ENCODE results near the gene SLC35B4.

SLC35B4 gene

DNA sequence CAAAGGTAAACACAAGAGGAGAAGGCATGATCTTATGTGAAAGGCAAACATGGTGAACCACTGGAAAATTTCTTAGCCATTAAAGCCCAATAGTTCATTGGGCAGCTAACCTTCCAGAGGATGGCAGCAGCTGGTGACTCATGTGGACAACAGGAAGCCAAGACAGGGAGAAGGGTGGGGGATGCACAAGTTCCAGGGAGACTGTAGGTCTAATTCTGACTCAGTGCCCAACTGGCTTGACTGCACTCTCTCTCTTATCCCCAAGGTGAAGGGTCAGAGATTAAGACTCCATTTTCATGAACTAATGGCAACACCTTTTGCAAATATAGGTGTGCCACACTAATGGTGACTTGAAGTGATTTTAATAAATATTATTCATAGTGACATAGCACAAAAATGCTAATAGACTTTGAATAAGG is 47.9 kb upstream of the SLC35B4 start:
- Histone ChIP-seq H3K9me3 (ENCODE audit: insufficient read depth, low read length) (no peaks in the 10 kb centered on the region), H2AFZ (ENCODE audit: low read depth, low read length) (no peak overlapping the region), H3K4me1 (ENCODE audit: low read length) (no peaks in the 10 kb centered on the region), H3K4me2 (ENCODE audit: low read length) (no peak overlapping the region), H3K36me3 (replicated peaks; ENCODE audit: low read depth, low read length) (no peaks in the 10 kb centered on the region), H3K9ac (ENCODE audit: low read length) (no peak overlapping the region), H3K79me2 (ENCODE audit: low read length) (no peaks in the 10 kb centered on the region), H3K27me3 (ENCODE audit: low read depth, low read length) (peaks cover 14% of the 10 kb centered on the region), H4K20me1 (ENCODE audit: insufficient read depth, low read length) (no peaks in the 10 kb centered on the region), H3K27ac (ENCODE audit: low read length) (no peak overlapping the region), H3K4me3 (ENCODE audit: low read length) (no peak overlapping the region)
- TF ChIP-seq, protein P1, sequence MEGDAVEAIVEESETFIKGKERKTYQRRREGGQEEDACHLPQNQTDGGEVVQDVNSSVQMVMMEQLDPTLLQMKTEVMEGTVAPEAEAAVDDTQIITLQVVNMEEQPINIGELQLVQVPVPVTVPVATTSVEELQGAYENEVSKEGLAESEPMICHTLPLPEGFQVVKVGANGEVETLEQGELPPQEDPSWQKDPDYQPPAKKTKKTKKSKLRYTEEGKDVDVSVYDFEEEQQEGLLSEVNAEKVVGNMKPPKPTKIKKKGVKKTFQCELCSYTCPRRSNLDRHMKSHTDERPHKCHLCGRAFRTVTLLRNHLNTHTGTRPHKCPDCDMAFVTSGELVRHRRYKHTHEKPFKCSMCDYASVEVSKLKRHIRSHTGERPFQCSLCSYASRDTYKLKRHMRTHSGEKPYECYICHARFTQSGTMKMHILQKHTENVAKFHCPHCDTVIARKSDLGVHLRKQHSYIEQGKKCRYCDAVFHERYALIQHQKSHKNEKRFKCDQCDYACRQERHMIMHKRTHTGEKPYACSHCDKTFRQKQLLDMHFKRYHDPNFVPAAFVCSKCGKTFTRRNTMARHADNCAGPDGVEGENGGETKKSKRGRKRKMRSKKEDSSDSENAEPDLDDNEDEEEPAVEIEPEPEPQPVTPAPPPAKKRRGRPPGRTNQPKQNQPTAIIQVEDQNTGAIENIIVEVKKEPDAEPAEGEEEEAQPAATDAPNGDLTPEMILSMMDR (IDR thresholded peaks at IDR 0.05; ENCODE audit: low read depth, low read length): no peak
- TF ChIP-seq EZH2phosphoT487 (IDR thresholded peaks at IDR 0.05; ENCODE audit: low read depth): no peak

DNA sequence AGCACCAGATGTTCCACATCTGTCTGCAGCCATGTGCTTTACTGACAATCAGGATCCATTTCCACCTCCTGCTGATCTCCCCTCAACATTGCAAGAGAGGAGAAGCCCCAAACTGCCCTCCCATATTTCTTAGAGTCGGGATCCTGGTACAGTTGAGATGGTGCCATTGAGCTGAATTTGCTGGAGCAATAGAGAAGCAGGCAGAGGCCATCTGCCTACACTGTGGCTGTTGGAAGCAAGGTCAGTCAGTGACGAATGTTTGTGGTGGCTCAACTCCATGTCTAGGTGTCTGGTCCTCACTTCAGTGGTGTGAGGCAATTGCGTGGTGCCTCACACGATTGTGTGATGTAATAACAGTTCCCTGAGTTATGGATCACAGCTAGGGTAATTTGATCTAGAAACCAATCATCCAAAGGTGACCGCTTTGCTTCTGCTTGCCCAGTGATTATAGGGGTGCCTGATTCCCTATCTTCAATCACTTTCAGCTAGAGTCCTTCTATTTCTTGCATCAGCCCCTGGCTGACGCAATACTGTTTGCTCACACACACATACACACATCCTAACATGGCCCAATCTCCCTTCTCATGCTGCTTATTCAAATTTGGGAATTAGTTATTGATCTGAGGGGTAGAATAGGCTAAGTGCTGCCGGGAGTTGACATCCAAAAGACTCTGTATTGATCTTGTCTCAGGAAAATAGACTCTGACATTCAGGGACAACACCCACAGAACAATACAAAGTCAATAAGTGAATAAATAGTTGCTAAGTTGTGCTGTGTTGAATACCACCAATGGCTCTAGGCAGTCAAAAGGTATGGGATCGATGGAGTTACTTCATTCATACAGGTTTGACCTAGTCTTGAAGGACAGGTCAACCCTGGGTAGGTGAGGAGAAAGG is 46.1 kb upstream of the SLC35B4 start:
- H4K20me1 ChIP-seq (ENCODE audit: insufficient read depth, low read length): no peaks in the 10 kb centered on the region
- no peak overlapping the region for H2AFZ ChIP-seq (ENCODE audit: low read depth, low read length)
- no peak overlapping the region for H3K9ac ChIP-seq (ENCODE audit: low read length)
- TF ChIP-seq, protein P1 (IDR thresholded peaks at IDR 0.05; ENCODE audit: low read depth, low read length): no peak
- TF ChIP-seq EZH2phosphoT487 (IDR thresholded peaks at IDR 0.05; ENCODE audit: low read depth): no peak
- peaks cover 4% of the 10 kb centered on the region for H3K4me1 ChIP-seq (ENCODE audit: low read length)
- no peak overlapping the region for H3K27ac ChIP-seq (ENCODE audit: low read length)
- H3K4me3 ChIP-seq (ENCODE audit: low read length): no peak overlapping the region
- no peaks in the 10 kb centered on the region; the same call in 1 of the 2 replicates for H3K27me3 ChIP-seq (ENCODE audit: low read depth, low read length)
- no peaks in the 10 kb centered on the region for H3K9me3 ChIP-seq (ENCODE audit: insufficient read depth, low read length)
- H3K4me2 ChIP-seq (ENCODE audit: low read length): no peak overlapping the region
- H3K79me2 ChIP-seq (ENCODE audit: low read length): no peaks in the 10 kb centered on the region
- H3K36me3 ChIP-seq (replicated peaks; ENCODE audit: low read depth, low read length): no peaks in the 10 kb centered on the region

DNA sequence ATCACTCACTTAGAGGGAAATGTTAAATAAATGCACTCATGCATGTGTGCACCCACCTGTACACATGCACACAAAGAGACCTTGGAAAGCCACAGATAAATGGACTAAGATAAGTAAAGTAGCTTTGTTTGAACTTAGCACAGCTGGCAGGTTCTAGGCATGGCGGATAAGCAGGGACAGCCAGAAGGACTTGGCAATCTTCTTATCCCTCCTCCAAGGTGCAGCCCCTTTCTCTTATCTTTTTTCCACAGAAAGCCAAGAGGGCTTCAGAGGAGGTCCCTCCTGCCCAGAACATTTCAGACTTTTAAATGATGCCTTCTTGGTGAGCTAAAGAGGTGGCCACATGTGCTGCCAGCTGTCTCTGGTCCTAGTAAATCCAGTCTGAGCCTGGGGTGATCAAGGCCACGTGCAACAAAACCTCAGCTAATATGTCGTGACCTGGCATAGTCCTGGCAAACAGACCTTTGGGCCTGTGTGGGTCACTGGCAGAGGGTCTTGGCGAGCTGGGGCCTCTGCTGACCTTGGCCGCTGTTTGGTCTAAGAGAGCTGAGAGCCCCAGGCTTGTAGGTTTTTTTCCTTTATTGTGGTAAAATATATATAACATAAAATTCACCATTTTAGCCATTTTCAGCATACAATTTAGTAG is 43.2 kb upstream of the SLC35B4 start:
- Histone ChIP-seq H3K9me3 (ENCODE audit: insufficient read depth, low read length) (no peaks in the 10 kb centered on the region), H3K9ac (ENCODE audit: low read length) (no peak overlapping the region), H3K27ac (ENCODE audit: low read length) (no peak overlapping the region), H3K4me2 (ENCODE audit: low read length) (no peak overlapping the region), H2AFZ (ENCODE audit: low read depth, low read length) (no peak overlapping the region), H4K20me1 (ENCODE audit: insufficient read depth, low read length) (no peaks in the 10 kb centered on the region), H3K4me1 (ENCODE audit: low read length) (peaks cover 8% of the 10 kb centered on the region), H3K4me3 (ENCODE audit: low read length) (no peak overlapping the region), H3K27me3 (ENCODE audit: low read depth, low read length) (no peaks in the 10 kb centered on the region; the same call in 1 of the 2 replicates), H3K36me3 (replicated peaks; ENCODE audit: low read depth, low read length) (no peaks in the 10 kb centered on the region), H3K79me2 (ENCODE audit: low read length) (no peaks in the 10 kb centered on the region)
- TF ChIP-seq, protein P1 (IDR thresholded peaks at IDR 0.05; ENCODE audit: low read depth, low read length): no peak
- TF ChIP-seq EZH2phosphoT487 (IDR thresholded peaks at IDR 0.05; ENCODE audit: low read depth): no peak

DNA sequence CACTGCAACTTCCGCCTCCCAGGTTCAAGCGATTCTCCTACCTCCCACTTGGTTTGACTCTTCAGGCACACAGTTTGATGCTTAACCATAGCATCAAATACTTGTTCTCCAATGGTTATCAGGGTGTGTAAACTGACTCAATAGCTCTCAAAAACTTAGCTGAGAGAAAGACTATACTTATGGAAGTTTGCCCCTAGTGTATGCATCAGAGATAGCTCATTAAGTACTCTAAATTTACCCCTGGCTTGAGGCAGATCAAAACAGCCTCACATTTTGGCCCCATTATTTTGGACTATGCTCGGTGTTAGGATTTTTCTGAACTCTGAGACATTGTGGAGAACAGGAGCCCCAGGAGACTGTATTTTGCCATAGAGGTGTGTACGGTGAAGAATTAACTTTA is 40.8 kb upstream of the SLC35B4 start:
- TF ChIP-seq, protein P1 (IDR thresholded peaks at IDR 0.05; ENCODE audit: low read depth, low read length): no peak; the same call in 1 of the 2 replicates
- no peak for TF ChIP-seq EZH2phosphoT487 (IDR thresholded peaks at IDR 0.05; ENCODE audit: low read depth)
- H3K27ac ChIP-seq (ENCODE audit: low read length): no peak overlapping the region
- H3K36me3 ChIP-seq (replicated peaks; ENCODE audit: low read depth, low read length): no peaks in the 10 kb centered on the region
- no peaks in the 10 kb centered on the region for H3K9me3 ChIP-seq (ENCODE audit: insufficient read depth, low read length)
- no peak overlapping the region for H3K4me3 ChIP-seq (ENCODE audit: low read length)
- peak overlapping the region; percentile 95; the same call in 1 of the 2 replicates for H2AFZ ChIP-seq (ENCODE audit: low read depth, low read length)
- no peaks in the 10 kb centered on the region for H4K20me1 ChIP-seq (ENCODE audit: insufficient read depth, low read length)
- no peak overlapping the region for H3K4me2 ChIP-seq (ENCODE audit: low read length)
- H3K9ac ChIP-seq (ENCODE audit: low read length): peak overlapping the region; percentile 6; the same call in 1 of the 2 replicates
- H3K4me1 ChIP-seq (ENCODE audit: low read length): peaks cover 20% of the 10 kb centered on the region
- H3K27me3 ChIP-seq (ENCODE audit: low read depth, low read length): no peaks in the 10 kb centered on the region; the same call in 1 of the 2 replicates
- no peaks in the 10 kb centered on the region for H3K79me2 ChIP-seq (ENCODE audit: low read length)

Measured in OCI-LY3 (cell line).